Measurements from ENCODE around the gene CCDC124. TPM values are rescaled to one million over a fixed set of nuclear protein-coding genes. Genes with fewer than 3 reads are reported as not detected.

Gene CCDC124
- total and polyA plus RNA-seq, 7 donors = 52.8 to 126 (median 84.2) TPM

DNA sequence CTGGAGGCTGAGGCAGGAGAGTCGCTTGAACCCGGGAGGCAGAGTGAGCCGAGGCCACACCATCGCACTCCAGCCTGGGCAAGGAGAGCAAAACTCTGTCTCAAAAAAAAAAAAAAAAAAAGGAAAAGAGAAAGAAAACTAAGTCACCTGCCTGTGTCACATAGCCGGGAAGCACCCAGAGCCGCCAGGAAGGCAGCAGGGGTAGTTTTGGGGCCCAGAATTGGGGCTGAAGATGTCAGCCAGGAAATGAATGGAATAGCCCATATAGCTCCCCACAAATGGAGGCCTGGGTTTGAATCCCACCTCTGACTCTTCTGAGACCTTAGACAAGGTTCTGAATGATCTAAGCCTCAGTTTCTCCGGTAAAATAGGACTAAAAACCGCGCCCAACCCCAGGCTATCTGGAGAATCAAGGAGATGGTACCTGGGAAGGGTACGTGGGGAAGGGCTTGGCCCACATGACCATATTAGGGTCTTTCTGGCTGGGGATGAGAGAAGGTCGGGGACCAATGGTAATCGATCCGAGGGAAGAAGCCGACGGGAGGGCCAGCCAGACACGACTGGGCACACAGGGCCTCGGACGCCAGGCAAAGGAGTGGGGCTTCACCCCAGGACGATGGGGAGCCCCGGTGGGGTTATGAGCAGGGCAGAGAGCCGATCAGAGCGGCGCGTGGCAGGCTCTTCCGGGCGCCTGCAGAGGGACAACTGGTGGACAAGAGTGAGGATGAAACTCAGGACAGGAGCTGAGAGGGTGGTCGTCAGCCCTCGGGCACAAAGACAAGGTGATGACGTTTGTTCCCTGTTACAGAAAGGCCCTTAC, 14.4 kb downstream of the CCDC124 start:
- intact Hi-C loops (cut with DNase I) = loop anchor here (2.0 kb wide), 2 partner anchors 14 to 50 kb away; partner anchors contain the start of gene CCDC124
- Histone ChIP-seq H3K9me3 (no peaks in the 10 kb centered on the region), H3K27me3 (peaks cover 23 to 38% (median 32%) of the 10 kb centered on the region in 3 donors), H3K36me3 (peaks cover 0 to 4% (median 0%) of the 10 kb centered on the region in 4 donors), H3K27ac (peak overlapping the region; percentile 66 to 72 (median 70)), H3K4me1 (peaks cover 0 to 60% (median 56%) of the 10 kb centered on the region in 4 donors), H3K4me3 (peak overlapping the region; percentile 34 to 96 (median 94))
- no peak for DNase-seq
- TF ChIP-seq EP300 (IDR thresholded peaks at IDR 0.05) (no peak), POLR2AphosphoS5 (IDR thresholded peaks at IDR 0.05) (no peak), POLR2A (IDR thresholded peaks at IDR 0.05) (no peak)
- TF ChIP-seq, protein P1, sequence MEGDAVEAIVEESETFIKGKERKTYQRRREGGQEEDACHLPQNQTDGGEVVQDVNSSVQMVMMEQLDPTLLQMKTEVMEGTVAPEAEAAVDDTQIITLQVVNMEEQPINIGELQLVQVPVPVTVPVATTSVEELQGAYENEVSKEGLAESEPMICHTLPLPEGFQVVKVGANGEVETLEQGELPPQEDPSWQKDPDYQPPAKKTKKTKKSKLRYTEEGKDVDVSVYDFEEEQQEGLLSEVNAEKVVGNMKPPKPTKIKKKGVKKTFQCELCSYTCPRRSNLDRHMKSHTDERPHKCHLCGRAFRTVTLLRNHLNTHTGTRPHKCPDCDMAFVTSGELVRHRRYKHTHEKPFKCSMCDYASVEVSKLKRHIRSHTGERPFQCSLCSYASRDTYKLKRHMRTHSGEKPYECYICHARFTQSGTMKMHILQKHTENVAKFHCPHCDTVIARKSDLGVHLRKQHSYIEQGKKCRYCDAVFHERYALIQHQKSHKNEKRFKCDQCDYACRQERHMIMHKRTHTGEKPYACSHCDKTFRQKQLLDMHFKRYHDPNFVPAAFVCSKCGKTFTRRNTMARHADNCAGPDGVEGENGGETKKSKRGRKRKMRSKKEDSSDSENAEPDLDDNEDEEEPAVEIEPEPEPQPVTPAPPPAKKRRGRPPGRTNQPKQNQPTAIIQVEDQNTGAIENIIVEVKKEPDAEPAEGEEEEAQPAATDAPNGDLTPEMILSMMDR (IDR thresholded peaks at IDR 0.05) = no peak
- WGBS, 2 donors = 10 to 19% methylated on average over 29 of the region's 29 CpGs

DNA sequence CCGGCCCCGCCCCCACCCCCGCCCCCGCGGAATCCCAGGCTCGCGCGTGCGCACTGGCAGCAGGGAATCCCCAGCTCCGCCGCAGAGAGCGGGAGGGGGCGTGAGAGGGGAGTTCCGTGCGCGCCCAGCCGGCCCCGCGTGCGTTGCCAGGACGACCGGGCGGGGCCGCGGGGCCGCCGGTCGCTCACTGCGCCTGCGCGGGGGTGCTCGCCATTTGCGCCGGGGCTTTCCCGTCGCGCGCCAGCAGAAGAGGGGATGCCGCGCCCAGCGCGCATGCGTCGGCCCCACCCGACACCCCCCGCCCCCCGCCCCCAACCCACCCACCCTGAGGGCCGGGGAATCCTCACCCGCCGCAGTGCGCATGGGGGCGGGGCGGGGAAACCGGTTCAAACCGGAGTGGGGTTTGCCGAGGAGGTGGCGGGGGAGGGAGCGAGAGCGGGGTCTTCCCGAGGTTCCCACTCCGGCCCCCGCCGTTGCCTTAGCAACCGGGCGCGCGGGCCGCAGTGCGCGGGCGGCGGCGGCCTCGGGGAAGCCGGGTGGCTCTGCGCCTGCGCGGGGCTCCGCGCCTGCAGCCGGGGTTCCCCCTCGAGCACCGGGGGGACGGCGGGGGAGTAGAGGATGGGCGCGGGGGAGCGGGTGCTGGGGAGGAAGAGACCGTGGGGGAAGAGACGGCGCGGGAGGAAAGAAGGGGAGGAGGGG, 15.1 kb downstream of the CCDC124 start:
- Histone ChIP-seq H3K27ac (peak overlapping the region; percentile 66 to 72 (median 70)), H3K27me3 (peaks cover 31 to 46% (median 40%) of the 10 kb centered on the region in 3 donors), H3K4me1 (peaks cover 0 to 66% (median 62%) of the 10 kb centered on the region in 4 donors), H3K36me3 (peaks cover 0 to 4% (median 0%) of the 10 kb centered on the region in 4 donors), H3K9me3 (no peaks in the 10 kb centered on the region), H3K4me3 (peak overlapping the region; percentile 71 to 96 (median 94))
- peak; percentile 95 for DNase-seq
- intact Hi-C loops (cut with DNase I) = loop anchor here (2.0 kb wide), 2 partner anchors 15 to 49 kb away; partner anchors contain the start of gene CCDC124
- TF ChIP-seq POLR2A (IDR thresholded peaks at IDR 0.05) (no peak), POLR2AphosphoS5 (IDR thresholded peaks at IDR 0.05) (peak in 1 of 4 donors; percentile 40)
- 1% methylated on average over 92 of the region's 92 CpGs for WGBS, 2 donors

DNA sequence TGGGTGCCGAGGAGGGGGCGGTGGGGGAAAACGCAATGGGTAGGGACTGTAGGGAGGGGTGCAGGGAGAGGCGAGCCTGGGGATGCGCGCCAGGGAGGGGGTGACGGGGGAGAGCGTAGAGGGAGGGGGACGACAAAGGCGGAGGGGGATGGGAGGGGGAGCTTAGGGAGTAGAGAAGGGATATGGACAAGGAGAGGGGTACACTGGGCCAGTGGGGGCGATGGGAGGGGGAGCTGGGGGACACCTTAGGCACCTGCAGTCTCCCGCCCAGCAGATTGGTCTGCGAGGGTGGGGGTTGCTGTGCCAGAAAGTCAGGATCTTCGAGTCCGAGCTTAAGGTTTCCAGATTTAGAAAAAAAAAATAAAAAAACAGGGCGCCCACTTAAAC, 15.7 kb downstream of the CCDC124 start:
- WGBS, 2 donors = 2% methylated on average over 16 of the region's 16 CpGs
- H3K4me1 ChIP-seq = peaks cover 0 to 63% (median 61%) of the 10 kb centered on the region in 4 donors
- no peak for TF ChIP-seq POLR2A (IDR thresholded peaks at IDR 0.05)
- TF ChIP-seq, protein P1 (IDR thresholded peaks at IDR 0.05) = no peak
- no peak for TF ChIP-seq EP300 (IDR thresholded peaks at IDR 0.05)

DNA sequence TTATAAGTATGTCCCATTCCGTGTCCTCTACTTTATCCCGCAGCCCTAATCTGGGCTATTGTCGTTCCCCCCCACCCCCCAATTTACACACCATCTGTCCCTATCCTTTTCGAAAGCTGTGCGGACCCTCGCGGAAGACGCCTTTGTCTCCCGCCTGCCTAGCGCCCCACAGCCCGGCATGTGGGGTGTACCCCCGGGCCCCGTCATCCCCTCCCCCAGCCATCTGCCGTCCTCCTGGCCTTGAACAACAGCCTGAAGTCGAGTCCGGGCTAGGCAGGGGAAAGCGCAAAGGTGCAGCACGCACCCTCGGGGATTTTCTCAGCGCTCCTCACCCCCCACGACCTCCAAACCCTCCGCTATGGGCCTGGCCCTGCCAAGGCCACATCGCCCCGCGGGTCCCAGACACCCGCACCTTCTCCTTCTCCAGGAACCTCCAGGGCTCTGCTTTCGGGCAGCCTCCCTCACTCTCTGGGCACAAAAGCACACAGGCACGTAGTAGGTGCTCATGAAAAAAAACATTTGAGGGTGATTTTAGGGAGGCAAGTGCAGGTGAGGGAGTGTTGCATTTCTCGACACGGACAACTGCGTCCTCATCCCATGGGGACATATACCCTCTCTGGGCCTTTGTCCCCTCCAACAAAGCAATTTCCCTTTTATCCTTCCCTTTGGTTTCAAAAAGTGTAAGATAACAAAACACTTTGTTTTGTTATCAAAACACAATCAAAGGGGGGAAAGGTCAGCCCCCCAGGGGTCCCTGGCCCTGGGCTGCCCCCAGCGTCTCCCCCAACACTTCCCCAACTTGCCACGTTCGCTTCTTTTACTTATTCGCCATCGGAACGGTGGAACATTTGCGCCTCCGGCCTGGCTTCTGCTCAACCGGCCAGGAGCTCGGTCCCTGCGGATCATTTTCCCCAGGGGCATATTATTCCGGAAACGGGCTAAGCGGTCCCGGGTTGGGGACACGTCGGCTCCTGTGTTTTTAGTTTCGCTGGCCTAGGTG, 16.4 kb downstream of the CCDC124 start:
- Histone ChIP-seq H3K27ac (no peak overlapping the region), H3K4me1 (peaks cover 0 to 56% (median 54%) of the 10 kb centered on the region in 4 donors), H3K27me3 (peaks cover 35 to 59% (median 52%) of the 10 kb centered on the region in 3 donors), H3K4me3 (peak overlapping the region in 2 of 4 donors; percentile 92 to 95), H3K36me3 (no peaks in the 10 kb centered on the region), H3K9me3 (no peaks in the 10 kb centered on the region)
- no peak for DNase-seq
- 13 to 19% methylated on average over 49 of the region's 49 CpGs for WGBS, 2 donors
- intact Hi-C loops (cut with DNase I) = no loop called here
- no peak for TF ChIP-seq POLR2A (IDR thresholded peaks at IDR 0.05)
- no peak for TF ChIP-seq EP300 (IDR thresholded peaks at IDR 0.05)
- TF ChIP-seq POLR2AphosphoS5 (IDR thresholded peaks at IDR 0.05) = no peak
- TF ChIP-seq, protein P1 (IDR thresholded peaks at IDR 0.05) = no peak

More for the DNA sequence above, 15.7 kb downstream of the CCDC124 start:
- DNase-seq = no peak
- peaks cover 0 to 3% (median 0%) of the 10 kb centered on the region in 4 donors for H3K36me3 ChIP-seq
- intact Hi-C loops (cut with DNase I) = no loop called here
- H3K4me3 ChIP-seq = peak overlapping the region; percentile 71 to 96 (median 94)
- no peaks in the 10 kb centered on the region for H3K9me3 ChIP-seq
- peaks cover 35 to 52% (median 45%) of the 10 kb centered on the region in 3 donors for H3K27me3 ChIP-seq
- peak overlapping the region in 1 of 4 donors; percentile 71 for H3K27ac ChIP-seq
